Measurements from ENCODE around the gene CCDC60. TPM values are rescaled to one million over a fixed set of nuclear protein-coding genes. Genes with fewer than 3 reads are reported as not detected.

The CCDC60 gene, protein sequence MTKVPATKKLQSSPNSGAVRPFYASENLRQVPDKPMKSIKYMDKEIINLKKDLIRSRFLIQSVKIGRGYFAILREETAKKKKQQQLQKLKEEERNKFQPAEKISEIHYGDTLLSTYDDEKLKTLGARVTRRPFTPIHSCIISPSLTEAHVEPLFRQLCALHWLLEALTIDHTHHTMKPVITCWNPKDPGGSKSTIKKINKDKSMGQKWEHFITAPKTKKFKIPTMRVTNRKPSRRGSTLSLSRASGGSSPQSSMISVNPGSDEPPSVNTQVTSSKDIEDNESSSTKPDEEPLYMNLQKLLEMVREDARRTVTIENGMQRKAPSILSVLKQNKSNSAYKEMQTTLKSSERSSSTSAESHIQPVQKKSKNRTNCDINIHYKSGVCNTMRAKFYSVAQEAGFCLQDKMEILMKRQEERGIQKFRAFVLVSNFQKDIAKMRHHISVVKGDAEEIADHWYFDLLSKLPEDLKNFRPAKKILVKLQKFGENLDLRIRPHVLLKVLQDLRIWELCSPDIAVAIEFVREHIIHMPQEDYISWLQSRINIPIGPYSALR
- 10 to 100 TPM in 5 of 8 experiments, under 1 TPM in 3; 0.41 to 27.0 (median 10.8) TPM for total RNA-seq

DNA sequence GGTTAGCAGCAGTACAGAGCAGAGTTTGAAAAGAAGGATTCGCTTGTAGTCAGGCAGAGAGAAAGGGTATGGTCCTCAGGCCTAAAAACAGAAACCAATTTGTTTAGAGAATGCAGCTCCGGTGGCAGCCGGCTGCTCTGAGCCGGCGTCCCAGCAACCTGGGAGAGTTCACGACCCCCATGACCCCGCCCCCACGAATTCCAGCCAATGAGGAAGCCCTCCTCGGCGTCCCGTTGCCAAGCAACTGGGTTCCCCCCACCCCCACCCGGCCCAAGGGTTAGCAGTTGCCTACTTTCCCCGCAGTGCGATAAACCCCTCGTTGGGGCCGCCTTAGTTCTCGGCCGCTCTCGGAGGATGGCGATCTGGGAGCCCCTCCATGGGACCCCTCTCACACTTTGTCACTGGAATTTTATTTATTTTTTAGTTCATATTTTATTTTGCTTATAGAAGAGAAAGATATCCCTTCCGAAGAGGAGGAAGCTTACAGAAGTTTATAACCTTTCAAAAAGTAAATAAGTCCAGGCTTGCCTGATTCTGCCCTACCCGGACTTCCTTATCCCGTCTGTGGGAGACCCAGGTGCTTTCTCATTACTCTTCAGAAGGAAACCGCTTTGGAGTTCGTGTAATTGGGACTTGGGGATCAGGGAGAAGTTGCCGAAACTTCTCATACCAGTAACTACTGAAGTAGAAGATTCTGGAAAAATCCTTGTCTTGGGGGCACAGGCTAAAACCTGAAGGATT, at the start of gene CCDC60:
Gene CCDC60, plus strand, starts transcription at position 300 of the 741 bp plus-strand sequence. CDS start 448 bp downstream, outside the sequence.
- Histone ChIP-seq H3K27ac (peak within 1 kb of the TSS in 1 of 2 donors; percentile 26), H3K4me1 (replicated peaks in 1 of 2) (peaks cover 36 to 59% of the 10 kb centered on the region in 2 donors), H3K4me3 (peak within 1 kb of the TSS; percentile 11 to 33 (median 27))
- WGBS, 10 experiments: 10 to 57% (median 30%) methylated on average over 1 to 16 of the region's 26 CpGs; no CpG with 5 or more reads in 1 of the 10 experiments
- in situ Hi-C loops (cut with MboI; ENCODE audit: low pct_unique_long_range_greater_than_20kb in 2 of 9, low sequenced_read_pairs in 9 of 9, unreplicated experiment in 9 of 9): no loop called here
- ATAC-seq (replicated peaks in 6 of 8): peak in 6 of 8 experiments; percentile 43 to 89 (median 88)

DNA sequence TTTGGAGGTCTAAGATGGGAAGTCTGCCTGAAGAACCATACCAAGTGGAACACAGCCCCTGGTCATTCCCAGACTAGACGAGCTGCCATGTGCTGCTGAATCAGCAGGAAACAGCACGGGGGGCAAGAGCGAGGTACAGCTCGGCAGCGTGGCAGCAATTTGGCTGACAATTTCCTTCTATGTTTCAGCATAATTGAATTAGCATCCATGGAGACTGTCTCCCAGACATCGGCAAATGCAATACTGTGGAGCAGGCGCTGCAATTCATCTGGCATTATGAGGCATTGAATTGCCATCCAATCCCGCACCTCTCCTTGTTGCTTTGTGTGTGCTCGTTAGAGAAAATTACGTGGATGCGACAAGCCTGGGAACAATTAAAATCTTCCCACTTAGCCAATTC, 46.0 kb upstream of the CCDC60 start:
- WGBS, 10 experiments: 13 to 85% (median 54%) methylated on average over 5 to 10 of the region's 11 CpGs; no CpG with 5 or more reads in 5 of the 10 experiments
- H3K4me3 ChIP-seq: no peak overlapping the region
- in situ Hi-C loops (cut with MboI; ENCODE audit: low pct_unique_long_range_greater_than_20kb in 2 of 9, low sequenced_read_pairs in 9 of 9, unreplicated experiment in 9 of 9): no loop called here
- peak overlapping the region in 1 of 2 donors; percentile 47 for H3K27ac ChIP-seq
- peaks cover 32 to 50% of the 10 kb centered on the region in 2 donors for H3K4me1 ChIP-seq (replicated peaks in 1 of 2)
- peak in 6 of 8 experiments; percentile 15 to 88 (median 48) for ATAC-seq (replicated peaks in 6 of 8)

DNA sequence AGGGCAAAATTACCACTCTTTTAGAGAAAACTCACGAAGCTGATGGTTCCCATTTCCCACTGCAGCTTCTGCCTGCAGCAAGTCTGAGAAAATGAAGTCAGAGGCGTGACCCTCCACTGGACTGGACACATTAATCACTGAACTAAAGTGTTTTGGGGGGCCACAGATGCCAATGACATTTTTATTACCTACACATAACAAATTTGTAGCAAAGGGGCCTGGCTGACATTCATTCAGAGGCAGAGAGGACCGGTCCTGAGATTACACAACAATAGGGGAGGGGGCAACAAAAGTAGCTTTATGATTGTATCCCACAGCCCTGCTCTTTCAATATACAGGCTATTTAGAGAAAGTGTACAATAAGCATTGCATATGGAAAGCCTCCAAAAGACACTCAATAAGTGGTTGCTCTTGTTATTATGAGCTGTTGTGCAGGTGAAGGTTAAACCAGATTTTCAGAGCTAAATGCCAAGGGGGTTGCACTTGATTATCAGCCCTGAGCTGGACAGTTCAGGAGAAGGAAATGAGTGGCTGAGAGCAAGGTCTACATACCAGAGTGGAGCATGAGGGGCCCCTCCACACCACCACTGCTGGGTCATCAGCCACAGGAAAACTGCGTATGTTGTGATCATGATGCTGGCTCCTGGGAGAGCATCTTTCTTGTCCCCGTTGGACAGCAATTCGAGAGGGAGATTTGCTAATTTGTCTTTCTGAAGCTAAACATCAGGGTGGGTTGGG, 41.5 kb upstream of the CCDC60 start:
- WGBS, 10 experiments: 0 to 30% (median 0%) methylated on average over 1 to 3 of the region's 6 CpGs; no CpG with 5 or more reads in 4 of the 10 experiments
- Histone ChIP-seq H3K4me3 (no peak overlapping the region), H3K4me1 (replicated peaks in 1 of 2) (peaks cover 44 to 71% of the 10 kb centered on the region in 2 donors), H3K27ac (peak overlapping the region; percentile 51 to 58)
- in situ Hi-C loops (cut with MboI; ENCODE audit: low pct_unique_long_range_greater_than_20kb in 2 of 9, low sequenced_read_pairs in 9 of 9, unreplicated experiment in 9 of 9): no loop called here
- ATAC-seq (replicated peaks in 6 of 8): peak in 5 of 8 experiments; percentile 40 to 84 (median 77)

DNA sequence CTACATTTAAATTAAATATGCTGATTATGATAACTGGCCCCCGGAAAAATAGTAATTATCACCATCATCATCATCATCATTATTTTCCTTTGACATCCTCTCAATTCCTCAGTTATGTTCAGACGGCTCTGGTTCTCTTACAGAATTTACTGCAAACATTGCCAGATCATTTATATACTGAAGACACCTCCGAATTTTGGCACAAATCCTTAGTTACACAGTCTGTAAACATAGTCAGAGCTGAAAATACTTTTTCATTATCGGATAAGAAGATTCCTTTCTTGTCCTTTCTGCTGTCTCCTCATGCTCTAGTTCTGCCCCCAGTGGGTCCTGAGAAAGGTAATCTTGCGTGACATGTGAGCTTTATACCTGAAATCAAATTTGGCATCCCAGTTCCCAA, 40.3 kb upstream of the CCDC60 start:
- in situ Hi-C loops (cut with MboI; ENCODE audit: low pct_unique_long_range_greater_than_20kb in 2 of 9, low sequenced_read_pairs in 9 of 9, unreplicated experiment in 9 of 9): no loop called here
- ATAC-seq (replicated peaks in 6 of 8): no peak
- Histone ChIP-seq H3K4me3 (no peak overlapping the region), H3K27ac (no peak overlapping the region), H3K4me1 (replicated peaks in 1 of 2) (peaks cover 39 to 60% of the 10 kb centered on the region in 2 donors)
- 0 to 93% (median 57%) methylated on average over 1 to 5 of the region's 5 CpGs for WGBS, 10 experiments

DNA sequence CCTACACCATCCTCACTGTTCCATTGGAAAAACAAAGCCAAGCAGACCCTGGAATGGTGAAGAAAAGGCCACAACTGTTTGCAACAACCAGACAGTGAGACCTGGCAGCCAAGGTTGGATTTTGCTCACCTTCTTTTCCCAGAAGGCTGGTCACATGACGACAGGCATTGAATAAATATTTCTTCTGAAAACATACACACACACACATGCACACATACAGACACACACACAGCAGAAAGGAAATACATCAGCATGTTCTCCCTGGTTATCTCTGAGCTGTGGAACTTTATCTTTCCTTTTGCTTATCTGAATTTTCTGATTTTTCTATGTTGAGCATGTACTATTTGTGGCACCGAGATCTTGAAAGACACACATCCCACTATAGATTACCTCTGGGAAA, 38.0 kb upstream of the CCDC60 start:
- H3K4me3 ChIP-seq: no peak overlapping the region
- no peak overlapping the region for H3K27ac ChIP-seq
- H3K4me1 ChIP-seq (replicated peaks in 1 of 2): peaks cover 32 to 50% of the 10 kb centered on the region in 2 donors
- ATAC-seq (replicated peaks in 6 of 8): no peak
- in situ Hi-C loops (cut with MboI; ENCODE audit: low pct_unique_long_range_greater_than_20kb in 2 of 9, low sequenced_read_pairs in 9 of 9, unreplicated experiment in 9 of 9): no loop called here
- 5 to 100% (median 80%) methylated on average over 1 to 2 of the region's 2 CpGs; no CpG with 5 or more reads in 1 of the 10 experiments for WGBS, 10 experiments

DNA sequence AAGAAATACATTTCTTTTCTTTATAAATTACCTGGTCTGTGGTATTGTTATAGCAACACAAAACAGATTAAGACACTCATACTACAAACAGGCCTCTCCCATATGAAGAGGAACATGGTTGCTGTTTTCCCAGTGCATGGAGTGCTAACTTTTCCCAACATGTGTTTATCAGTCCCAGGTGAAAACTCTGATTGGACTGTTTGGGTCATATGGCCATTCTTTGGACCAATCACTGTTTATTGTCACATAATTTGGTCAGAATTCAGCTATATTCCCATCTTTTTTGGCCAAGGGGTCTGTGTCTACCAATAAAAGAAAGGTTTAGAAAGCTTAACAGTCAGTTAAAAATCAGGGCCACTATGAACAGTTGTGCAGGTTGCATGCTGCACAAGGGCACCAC, 35.4 kb upstream of the CCDC60 start:
- ATAC-seq (replicated peaks in 6 of 8): no peak
- in situ Hi-C loops (cut with MboI; ENCODE audit: low pct_unique_long_range_greater_than_20kb in 2 of 9, low sequenced_read_pairs in 9 of 9, unreplicated experiment in 9 of 9): no loop called here
- Histone ChIP-seq H3K4me1 (replicated peaks in 1 of 2) (peaks cover 22 to 39% of the 10 kb centered on the region in 2 donors), H3K4me3 (no peak overlapping the region), H3K27ac (no peak overlapping the region)

DNA sequence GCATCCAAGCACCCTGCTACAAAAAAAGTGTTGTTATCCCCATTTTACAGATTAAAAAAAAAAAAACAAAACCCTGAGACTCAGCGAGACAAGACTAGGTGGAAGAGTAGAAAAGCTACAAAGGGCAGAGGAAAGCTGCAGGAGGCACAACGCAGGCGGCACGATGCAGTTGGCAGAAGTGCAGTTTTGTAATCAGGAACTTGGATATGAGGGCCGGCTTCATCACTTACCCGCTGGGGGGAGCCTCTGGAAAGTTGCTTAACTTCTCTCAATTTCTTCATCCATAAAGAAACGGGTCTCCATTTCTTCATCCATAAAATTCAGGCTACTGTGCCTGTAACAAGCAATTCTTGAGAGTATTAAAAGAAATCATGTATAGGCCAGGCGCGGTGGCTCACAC, 33.1 kb upstream of the CCDC60 start:
- H3K4me3 ChIP-seq: no peak overlapping the region
- peaks cover 15 to 30% of the 10 kb centered on the region in 2 donors for H3K4me1 ChIP-seq (replicated peaks in 1 of 2)
- 14 to 100% (median 84%) methylated on average over 1 to 9 of the region's 9 CpGs for WGBS, 10 experiments
- in situ Hi-C loops (cut with MboI; ENCODE audit: low pct_unique_long_range_greater_than_20kb in 2 of 9, low sequenced_read_pairs in 9 of 9, unreplicated experiment in 9 of 9): no loop called here
- H3K27ac ChIP-seq: no peak overlapping the region
- ATAC-seq (replicated peaks in 6 of 8): no peak

DNA sequence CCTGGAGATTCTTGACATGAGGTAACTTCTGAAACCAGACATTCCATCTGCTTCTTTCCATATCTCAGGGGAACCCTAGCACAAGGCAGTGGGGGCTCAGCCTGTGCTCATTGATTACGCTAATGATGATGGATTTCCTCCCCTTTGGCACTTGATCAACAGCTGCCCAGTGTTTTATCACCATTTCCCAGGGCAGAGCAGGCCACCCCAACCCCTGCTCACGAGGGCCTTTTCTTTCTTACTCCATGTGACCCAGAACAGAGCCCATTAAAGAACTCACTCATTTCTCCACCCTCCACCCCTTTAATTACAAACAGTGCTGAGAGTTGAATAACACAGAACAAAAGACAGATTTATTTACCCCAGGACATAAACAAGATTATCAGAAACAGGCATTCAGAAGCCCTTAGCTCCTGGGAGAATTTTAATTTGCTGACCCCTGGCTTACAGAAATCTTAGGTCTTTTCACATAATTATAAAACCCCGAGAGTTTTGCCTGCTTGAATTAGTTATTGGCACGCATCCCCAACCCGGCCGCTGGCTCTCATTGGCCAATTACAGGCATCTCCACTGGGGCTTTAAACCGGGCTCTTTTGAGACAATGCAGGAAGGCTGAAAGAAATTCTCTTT, 32.0 kb upstream of the CCDC60 start:
- Histone ChIP-seq H3K4me3 (peak overlapping the region in 2 of 5 donors; percentile 1 to 8), H3K4me1 (replicated peaks in 1 of 2) (peaks cover 15 to 21% of the 10 kb centered on the region in 2 donors), H3K27ac (peak overlapping the region; percentile 20 to 21)
- WGBS, 10 experiments: 0 to 46% (median 9%) methylated on average over 2 to 5 of the region's 7 CpGs; no CpG with 5 or more reads in 3 of the 10 experiments
- ATAC-seq (replicated peaks in 6 of 8): peak in 7 of 8 experiments; percentile 25 to 92 (median 90)
- in situ Hi-C loops (cut with MboI; ENCODE audit: low pct_unique_long_range_greater_than_20kb in 2 of 9, low sequenced_read_pairs in 9 of 9, unreplicated experiment in 9 of 9): no loop called here

DNA sequence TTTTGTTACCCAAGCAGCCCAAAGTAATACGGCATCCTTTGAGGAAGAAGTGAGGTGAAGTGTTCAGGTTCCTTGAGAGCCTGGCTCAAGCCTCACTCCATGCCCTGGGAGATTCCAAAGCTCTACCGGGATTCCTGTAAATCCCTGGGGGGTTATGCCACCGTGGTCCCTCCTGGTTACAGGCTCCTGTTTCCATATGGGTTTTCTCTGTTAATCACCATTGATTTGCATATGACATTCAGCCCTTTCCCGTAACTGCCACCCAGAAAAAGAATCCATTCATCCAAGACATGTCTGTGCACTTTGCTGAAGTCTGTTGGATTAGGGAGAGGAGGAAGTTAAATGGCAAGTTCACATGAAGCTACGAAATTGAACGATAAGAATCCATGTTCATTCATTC, 27.9 kb upstream of the CCDC60 start:
- Histone ChIP-seq H3K27ac (no peak overlapping the region), H3K4me3 (no peak overlapping the region), H3K4me1 (replicated peaks in 1 of 2) (peaks cover 23 to 31% of the 10 kb centered on the region in 2 donors)
- ATAC-seq (replicated peaks in 6 of 8): peak in 3 of 8 experiments; percentile 35 to 62 (median 61)
- 6 to 94% (median 65%) methylated on average over 1 to 5 of the region's 6 CpGs; no CpG with 5 or more reads in 1 of the 10 experiments for WGBS, 10 experiments
- in situ Hi-C loops (cut with MboI; ENCODE audit: low pct_unique_long_range_greater_than_20kb in 2 of 9, low sequenced_read_pairs in 9 of 9, unreplicated experiment in 9 of 9): no loop called here

DNA sequence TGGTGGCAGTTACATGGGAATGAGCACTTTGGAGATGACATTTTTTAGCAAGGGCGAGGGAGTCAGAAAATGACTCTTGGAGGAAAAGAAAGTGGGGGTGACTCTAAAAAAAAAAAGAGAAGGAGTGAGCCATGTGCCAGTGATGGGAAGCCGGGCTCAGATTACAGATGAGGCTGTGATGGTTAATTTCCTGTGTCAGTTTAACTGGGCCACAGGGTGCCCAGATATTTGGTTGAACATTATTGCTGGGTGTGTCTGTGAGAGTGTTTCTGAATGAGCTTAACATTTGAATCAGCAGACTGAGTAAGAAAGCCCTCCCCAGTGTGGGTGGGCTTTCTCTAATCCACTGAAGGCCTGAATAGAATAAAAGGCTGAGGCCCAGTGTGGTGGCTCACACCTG, 26.8 kb upstream of the CCDC60 start:
- Histone ChIP-seq H3K4me1 (replicated peaks in 1 of 2) (peaks cover 15 to 21% of the 10 kb centered on the region in 2 donors), H3K4me3 (no peak overlapping the region), H3K27ac (no peak overlapping the region)
- ATAC-seq (replicated peaks in 6 of 8): no peak
- WGBS, 10 experiments: 0 to 100% (median 94%) methylated on average over 1 to 2 of the region's 2 CpGs
- in situ Hi-C loops (cut with MboI; ENCODE audit: low pct_unique_long_range_greater_than_20kb in 2 of 9, low sequenced_read_pairs in 9 of 9, unreplicated experiment in 9 of 9): no loop called here

DNA sequence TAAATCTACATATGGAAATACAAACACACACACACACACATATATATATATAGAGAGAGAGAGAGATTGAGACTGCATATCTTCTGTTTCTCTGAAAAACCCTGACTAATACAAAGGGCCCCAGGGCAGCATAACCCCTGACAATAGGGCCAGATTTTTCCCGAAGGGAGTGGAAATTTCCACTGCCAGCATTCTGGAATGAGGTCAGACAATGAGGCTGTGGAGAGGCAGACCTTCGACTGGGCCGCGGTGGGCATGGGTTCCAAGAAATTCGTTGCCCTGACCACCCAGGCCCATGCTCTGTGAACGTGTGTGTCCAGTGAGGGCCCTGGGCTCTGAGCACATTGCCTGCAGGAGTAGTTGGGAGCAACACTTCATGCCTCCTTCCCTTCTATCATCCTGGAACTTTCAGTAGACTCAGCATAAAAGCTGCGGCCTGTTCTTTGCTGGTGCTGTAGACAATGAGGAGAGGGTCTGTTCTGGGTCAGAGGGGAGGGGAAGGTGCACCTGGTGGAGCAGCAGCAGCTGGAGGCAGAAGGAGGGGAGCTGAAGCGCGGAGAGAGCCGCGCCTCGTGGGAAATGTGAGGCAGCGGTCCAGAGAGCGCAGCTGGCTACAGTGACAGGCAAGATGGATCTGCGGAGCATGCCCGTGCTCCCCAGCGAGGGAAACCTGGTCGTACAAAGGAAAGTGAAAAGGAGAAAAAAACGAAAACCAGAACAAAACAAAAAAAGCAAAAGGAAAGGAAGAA, 25.6 kb upstream of the CCDC60 start:
- 3 to 77% (median 11%) methylated on average over 3 to 14 of the region's 19 CpGs for WGBS, 10 experiments
- ATAC-seq (replicated peaks in 6 of 8): peak; percentile 34 to 97 (median 94)
- peak overlapping the region; percentile 42 to 57 for H3K27ac ChIP-seq
- no peak overlapping the region for H3K4me3 ChIP-seq
- H3K4me1 ChIP-seq (replicated peaks in 1 of 2): peaks cover 10 to 16% of the 10 kb centered on the region in 2 donors
- in situ Hi-C loops (cut with MboI; ENCODE audit: low pct_unique_long_range_greater_than_20kb in 2 of 9, low sequenced_read_pairs in 9 of 9, unreplicated experiment in 9 of 9): no loop called here

All from motor neuron (in vitro differentiated cells).